ENCODE results near the gene PUDP.
"Not testable (repeated sequence)": the region's sequence is repeated elsewhere in the genome, so short reads cannot be mapped to it uniquely, and the experiment has no call there.

- not testable (repeated sequence) for TF ChIP-seq CTCF (IDR thresholded peaks at IDR 0.05 in 8 of 11, conservative IDR thresholded peaks at IDR 0.05 in 3 of 11); POLR2A (IDR thresholded peaks at IDR 0.05); POLR2AphosphoS5 (IDR thresholded peaks at IDR 0.05)
These were observed 125.0 kb downstream of the PUDP start for GRCh38 chrX:7022996-7023395.

All from spleen (tissue), 7 donors.